ENCODE measurements around the gene ACTR1A. TPM values are rescaled to one million over a fixed set of nuclear protein-coding genes. Genes with fewer than 3 reads are reported as not detected.

ACTR1A gene
- total RNA-seq, 1 experiment from 2014 or later, result 82.1 TPM

DNA sequence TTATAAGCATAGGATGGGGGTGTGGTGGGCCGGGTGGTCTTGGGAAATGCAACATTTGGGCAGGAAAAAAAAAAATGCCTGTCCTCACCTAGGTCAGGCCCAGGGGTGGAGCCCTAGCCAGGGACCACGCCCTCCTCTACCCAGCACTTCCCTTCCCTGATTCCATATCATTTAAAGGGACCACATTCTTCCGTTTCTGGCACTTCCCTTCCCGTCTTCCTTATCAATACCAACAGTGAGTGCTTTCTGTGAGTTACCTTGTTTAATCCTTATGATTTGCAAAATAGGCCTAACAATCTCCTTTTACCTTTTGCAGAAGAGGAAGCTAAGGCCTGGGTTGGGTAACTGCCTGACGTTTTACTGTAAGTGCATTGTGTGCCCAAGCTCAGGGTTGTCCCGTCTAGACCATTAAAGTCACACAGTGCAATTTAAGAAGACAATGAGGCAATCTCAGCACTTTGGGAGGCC is 34.5 kb downstream of the ACTR1A start:
- Histone ChIP-seq H3K9ac (ENCODE audit: extremely low read depth, insufficient read length, low read length) (no peak overlapping the region), H3K27me3 (ENCODE audit: insufficient read depth, low read length) (no peaks in the 10 kb centered on the region), H4K8ac (replicated peaks; ENCODE audit: insufficient read length, low read depth, low read length) (no peak overlapping the region), H2AK5ac (ENCODE audit: insufficient read length, low read length) (no peak overlapping the region), H2BK5ac (ENCODE audit: insufficient read length, low read length) (no peak overlapping the region), H3K79me2 (ENCODE audit: insufficient read depth, low read length) (no peaks in the 10 kb centered on the region), H3K4ac (ENCODE audit: low read depth, low read length) (no peak overlapping the region), H3K56ac (ENCODE audit: insufficient read length, low read depth, low read length) (no peak overlapping the region), H2AFZ (ENCODE audit: low read length) (no peak overlapping the region), H4K20me1 (ENCODE audit: control insufficient read depth, insufficient read depth, insufficient read length) (no peaks in the 10 kb centered on the region), H3K23ac (ENCODE audit: insufficient read length, low read depth, low read length) (no peak overlapping the region), H3K27ac (ENCODE audit: insufficient read length, low read depth, low read length) (no peak overlapping the region), H3K14ac (ENCODE audit: insufficient read depth, low read length) (no peak overlapping the region), H2BK12ac (ENCODE audit: insufficient read length, low read depth, low read length) (no peak overlapping the region), H4K5ac (ENCODE audit: insufficient read length, low read depth, low read length) (no peak overlapping the region), H3K4me1 (ENCODE audit: insufficient read depth, low read length) (no peaks in the 10 kb centered on the region; the same call in 1 of the 2 replicates), H4K91ac (ENCODE audit: insufficient read length, low read depth, low read length) (no peak overlapping the region), H3K18ac (ENCODE audit: insufficient read length, low read depth, low read length) (no peak overlapping the region), H2BK20ac (ENCODE audit: low read depth, low read length, poor library complexity, severe bottlenecking) (no peak overlapping the region), H2BK15ac (ENCODE audit: low read depth, low read length) (no peak overlapping the region), H3K4me2 (ENCODE audit: insufficient read depth, insufficient read length, low read length) (no peak overlapping the region), H3T11ph (ENCODE audit: low read length) (no peak overlapping the region), H3K79me1 (ENCODE audit: insufficient read depth, low read depth, low read length, poor library complexity, severe bottlenecking) (no peaks in the 10 kb centered on the region), H3K9me3 (ENCODE audit: control insufficient read depth, low read depth, low read length) (no peaks in the 10 kb centered on the region), H3K23me2 (ENCODE audit: insufficient read length, low read depth, low read length, poor library complexity, severe bottlenecking) (no peaks in the 10 kb centered on the region), H2BK120ac (ENCODE audit: low read depth, low read length, poor library complexity, severe bottlenecking) (no peak overlapping the region)
- Mint-ChIP-seq H3K27ac (no peak overlapping the region), H3K9me3 (no peaks in the 10 kb centered on the region), H3K4me1 (peaks cover 14 to 15% of the 10 kb centered on the region in 2 experiments), H3K36me3 (ENCODE audit: insufficient read depth in 1 of 3, low read depth in 3 of 3) (peaks cover 3 to 8% (median 8%) of the 10 kb centered on the region in 3 experiments; a peak in 6 of 7 replicates), H3K4me3 (no peak overlapping the region), H3K27me3 (ENCODE audit: low read depth) (peaks cover 6% of the 10 kb centered on the region; the same call in 1 of the 2 replicates)
- DNase-seq, result no peak
- TF ChIP-seq CTCF (conservative IDR thresholded peaks at IDR 0.05), result no peak
- WGBS (ENCODE audit: extremely low coverage, insufficient read length, low lambda C conversion rate), result no CpG with 5 or more reads among the region's 6 CpGs

Measured in H9 (cell line).